ENCODE data around the gene EXOC2.

EXOC2 gene

DNA sequence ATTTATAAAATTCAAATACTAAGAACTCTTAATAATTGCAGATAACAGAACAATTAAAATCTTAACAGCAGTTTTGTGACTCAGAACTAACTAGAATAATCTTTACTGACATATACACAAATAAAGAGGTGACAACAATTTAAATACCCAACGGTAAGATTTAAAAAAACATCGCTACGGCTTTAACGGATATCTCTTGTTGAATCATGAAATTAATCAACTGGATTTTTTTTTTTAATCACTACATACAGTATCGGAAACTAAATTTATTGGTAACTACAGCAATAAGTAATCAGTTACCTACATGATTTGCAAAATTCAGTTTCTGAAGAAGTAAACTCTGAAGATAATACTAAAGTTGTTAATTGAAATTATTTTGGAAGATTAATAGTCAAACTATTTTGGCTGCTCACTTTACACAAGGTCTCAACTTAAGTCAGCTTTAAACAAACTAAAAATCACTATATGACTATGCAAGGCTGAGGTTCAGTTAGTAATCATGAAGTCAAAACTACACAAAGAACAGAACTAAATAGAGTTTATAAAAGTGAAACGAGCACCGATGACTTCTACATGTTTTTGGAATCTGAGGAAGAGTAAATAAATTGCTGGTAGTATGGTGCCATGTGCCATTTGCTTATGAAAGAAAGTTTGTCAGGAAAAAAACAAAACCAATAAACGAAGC lies 164.8 kb downstream of the EXOC2 start:
- TF ChIP-seq TAF1 (IDR thresholded peaks at IDR 0.05; ENCODE audit: borderline replicate concordance, insufficient read depth, low read length) = no peak
- TF ChIP-seq FOXP2 (optimal IDR thresholded peaks at IDR 0.05; ENCODE audit: borderline replicate concordance, extremely low read depth, extremely low read length, insufficient read depth) = no peak
- no peak for TF ChIP-seq SIN3A (IDR thresholded peaks at IDR 0.05; ENCODE audit: borderline replicate concordance, insufficient read depth, low read length)
- TF ChIP-seq, protein P1, sequence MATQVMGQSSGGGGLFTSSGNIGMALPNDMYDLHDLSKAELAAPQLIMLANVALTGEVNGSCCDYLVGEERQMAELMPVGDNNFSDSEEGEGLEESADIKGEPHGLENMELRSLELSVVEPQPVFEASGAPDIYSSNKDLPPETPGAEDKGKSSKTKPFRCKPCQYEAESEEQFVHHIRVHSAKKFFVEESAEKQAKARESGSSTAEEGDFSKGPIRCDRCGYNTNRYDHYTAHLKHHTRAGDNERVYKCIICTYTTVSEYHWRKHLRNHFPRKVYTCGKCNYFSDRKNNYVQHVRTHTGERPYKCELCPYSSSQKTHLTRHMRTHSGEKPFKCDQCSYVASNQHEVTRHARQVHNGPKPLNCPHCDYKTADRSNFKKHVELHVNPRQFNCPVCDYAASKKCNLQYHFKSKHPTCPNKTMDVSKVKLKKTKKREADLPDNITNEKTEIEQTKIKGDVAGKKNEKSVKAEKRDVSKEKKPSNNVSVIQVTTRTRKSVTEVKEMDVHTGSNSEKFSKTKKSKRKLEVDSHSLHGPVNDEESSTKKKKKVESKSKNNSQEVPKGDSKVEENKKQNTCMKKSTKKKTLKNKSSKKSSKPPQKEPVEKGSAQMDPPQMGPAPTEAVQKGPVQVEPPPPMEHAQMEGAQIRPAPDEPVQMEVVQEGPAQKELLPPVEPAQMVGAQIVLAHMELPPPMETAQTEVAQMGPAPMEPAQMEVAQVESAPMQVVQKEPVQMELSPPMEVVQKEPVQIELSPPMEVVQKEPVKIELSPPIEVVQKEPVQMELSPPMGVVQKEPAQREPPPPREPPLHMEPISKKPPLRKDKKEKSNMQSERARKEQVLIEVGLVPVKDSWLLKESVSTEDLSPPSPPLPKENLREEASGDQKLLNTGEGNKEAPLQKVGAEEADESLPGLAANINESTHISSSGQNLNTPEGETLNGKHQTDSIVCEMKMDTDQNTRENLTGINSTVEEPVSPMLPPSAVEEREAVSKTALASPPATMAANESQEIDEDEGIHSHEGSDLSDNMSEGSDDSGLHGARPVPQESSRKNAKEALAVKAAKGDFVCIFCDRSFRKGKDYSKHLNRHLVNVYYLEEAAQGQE (IDR thresholded peaks at IDR 0.05; ENCODE audit: insufficient read depth in 1 of 2, low read depth in 2 of 2, low read length in 2 of 2) = no peak
- no peak for TF ChIP-seq POLR2AphosphoS5 (IDR thresholded peaks at IDR 0.05; ENCODE audit: low read depth, low read length)

DNA sequence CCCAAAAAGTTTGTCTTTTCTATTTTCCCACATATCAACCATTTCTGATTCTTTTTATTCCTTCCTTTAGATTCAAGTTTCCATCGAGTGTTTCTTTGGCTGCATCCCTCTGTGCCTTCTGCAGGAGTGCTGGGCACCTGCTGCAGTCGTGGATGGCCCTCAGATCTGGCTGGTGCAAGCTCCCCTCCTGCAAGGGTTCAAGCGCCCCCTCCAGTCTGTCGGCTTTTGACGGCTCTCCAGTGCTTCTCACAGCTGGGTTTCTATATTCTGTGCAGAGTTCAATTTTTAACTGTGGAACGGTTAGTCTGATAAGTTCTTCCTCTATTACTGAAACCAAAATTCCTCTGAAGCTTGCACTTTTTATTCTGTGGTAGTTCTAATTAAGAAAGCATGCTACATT lies 168.1 kb downstream of the EXOC2 start:
- TF ChIP-seq TAF1 (IDR thresholded peaks at IDR 0.05; ENCODE audit: borderline replicate concordance, insufficient read depth, low read length) = no peak
- TF ChIP-seq POLR2AphosphoS5 (IDR thresholded peaks at IDR 0.05; ENCODE audit: low read depth, low read length) = no peak
- no peak for TF ChIP-seq SIN3A (IDR thresholded peaks at IDR 0.05; ENCODE audit: borderline replicate concordance, insufficient read depth, low read length)
- TF ChIP-seq, protein P1 (IDR thresholded peaks at IDR 0.05; ENCODE audit: insufficient read depth in 1 of 2, low read depth in 2 of 2, low read length in 2 of 2) = no peak
- TF ChIP-seq FOXP2 (optimal IDR thresholded peaks at IDR 0.05; ENCODE audit: borderline replicate concordance, extremely low read depth, extremely low read length, insufficient read depth) = no peak

DNA sequence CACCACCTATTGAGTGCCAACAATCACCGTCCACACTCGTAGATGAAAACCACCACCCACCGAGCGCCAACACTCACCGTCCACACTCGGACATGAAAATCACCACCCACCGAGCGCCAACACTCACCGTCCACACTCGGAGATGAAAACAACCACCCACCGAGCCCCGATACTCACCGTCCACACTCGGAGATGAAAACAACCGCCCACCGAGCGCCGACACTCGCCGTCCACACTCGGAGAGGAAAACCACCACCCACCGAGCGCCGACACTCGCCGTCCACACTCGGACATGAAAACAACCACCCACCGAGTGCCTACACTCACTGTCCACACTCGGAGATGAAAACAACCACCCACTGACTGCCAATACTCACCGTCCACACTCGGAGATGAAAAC lies 172.1 kb downstream of the EXOC2 start:
- TF ChIP-seq TAF1 (IDR thresholded peaks at IDR 0.05; ENCODE audit: borderline replicate concordance, insufficient read depth, low read length) = no peak

DNA sequence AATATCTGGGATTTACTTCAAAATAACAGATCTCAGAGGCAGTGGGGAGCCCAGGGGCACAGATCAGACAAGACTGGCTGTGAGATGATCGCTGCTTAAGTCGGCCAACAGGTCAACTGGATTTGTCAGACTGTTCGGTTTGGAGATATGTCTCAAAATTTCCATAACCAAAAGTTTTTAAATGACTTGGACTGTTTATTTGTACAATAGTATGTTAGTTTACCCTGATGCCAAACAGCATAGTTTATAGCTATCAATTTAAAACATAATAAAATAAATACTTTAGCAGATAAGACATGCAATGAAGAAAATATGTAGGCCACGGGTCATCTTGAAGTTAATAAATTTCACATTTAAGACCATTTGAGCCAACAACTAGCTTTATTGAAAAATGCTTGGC lies 174.7 kb downstream of the EXOC2 start:
- TF ChIP-seq, protein P1 (IDR thresholded peaks at IDR 0.05; ENCODE audit: insufficient read depth in 1 of 2, low read depth in 2 of 2, low read length in 2 of 2) = no peak
- TF ChIP-seq TAF1 (IDR thresholded peaks at IDR 0.05; ENCODE audit: borderline replicate concordance, insufficient read depth, low read length) (no peak), FOXP2 (optimal IDR thresholded peaks at IDR 0.05; ENCODE audit: borderline replicate concordance, extremely low read depth, extremely low read length, insufficient read depth) (no peak), SIN3A (IDR thresholded peaks at IDR 0.05; ENCODE audit: borderline replicate concordance, insufficient read depth, low read length) (no peak), POLR2AphosphoS5 (IDR thresholded peaks at IDR 0.05; ENCODE audit: low read depth, low read length) (no peak)

DNA sequence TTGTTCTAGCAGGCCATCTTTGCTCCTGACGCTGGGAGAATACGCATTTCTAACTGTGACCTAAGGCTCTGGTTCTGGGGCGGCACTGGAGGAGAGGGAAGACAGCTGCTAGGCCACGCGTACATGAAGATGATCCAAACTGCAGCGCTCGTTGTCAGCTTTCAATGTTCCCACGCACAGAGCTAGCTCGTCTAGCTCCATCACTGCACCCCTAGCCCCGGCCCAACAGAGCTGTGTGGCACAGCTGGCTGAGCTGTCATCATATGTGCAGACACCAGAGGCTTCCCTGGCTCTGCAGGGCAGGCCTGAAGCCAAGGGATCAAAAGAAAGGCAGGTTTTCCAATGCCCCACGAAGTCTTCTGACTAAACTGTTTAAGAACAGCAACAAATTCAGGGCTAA lies 176.7 kb downstream of the EXOC2 start:
- TF ChIP-seq, protein P1 (IDR thresholded peaks at IDR 0.05; ENCODE audit: insufficient read depth in 1 of 2, low read depth in 2 of 2, low read length in 2 of 2) = no peak
- TF ChIP-seq FOXP2 (optimal IDR thresholded peaks at IDR 0.05; ENCODE audit: borderline replicate concordance, extremely low read depth, extremely low read length, insufficient read depth) = no peak
- no peak for TF ChIP-seq SIN3A (IDR thresholded peaks at IDR 0.05; ENCODE audit: borderline replicate concordance, insufficient read depth, low read length)
- TF ChIP-seq TAF1 (IDR thresholded peaks at IDR 0.05; ENCODE audit: borderline replicate concordance, insufficient read depth, low read length) = no peak
- TF ChIP-seq POLR2AphosphoS5 (IDR thresholded peaks at IDR 0.05; ENCODE audit: low read depth, low read length) = no peak
